ENCODE data around the gene TCP11L2.

GRCh38 chr12:106332536-106332935 lies 30.0 kb downstream of the TCP11L2 start:
- TF ChIP-seq POLR2A (IDR thresholded peaks at IDR 0.05; ENCODE audit: low read length) (no peak), GATA1 (IDR thresholded peaks at IDR 0.05; ENCODE audit: low read depth, low read length) (no peak)
